GM23338 (cell line): ENCODE results near the gene RMI2. TPM values are rescaled to one million over a fixed set of nuclear protein-coding genes. Genes with fewer than 3 reads are reported as not detected.

Experiments
- ATAC-seq: fragments of 200-7000 bp; cut with Tn5 transposase; 3 replicates; pipeline ENCODE4 v1.9.1; 2020
- DNase-seq: peaks from one replicate; pipeline ENCODE4 v3.0.0-alpha.2; 2015; ENCODE audit warnings: low spot score
- H2AFZ ChIP-seq: fragments of 200-600 bp; sonication (generic); 2 replicates; pipeline ENCODE4 v1.8.0; 2016; ENCODE audit warnings: antibody characterized with exemption, mild to moderate bottlenecking, moderate library complexity
- H3F3A ChIP-seq: fragments of 200-600 bp; sonication (generic); replicated peaks from 2 replicates; pipeline ENCODE4 v1.8.0; 2017; ENCODE audit warnings: antibody characterized with exemption, mixed run types, low read depth
- H3K27ac ChIP-seq: fragments of 200-600 bp; sonication (generic); 2 replicates; pipeline ENCODE4 v1.6.1; 2016; ENCODE audit warnings: low read depth
- H3K27me3 ChIP-seq: fragments of 200-600 bp; sonication (generic); 2 replicates; pipeline ENCODE4 v1.8.0; 2016; ENCODE audit warnings: mild to moderate bottlenecking, mixed run types, moderate library complexity; ENCODE audit not compliant: insufficient read depth
- H3K36me3 ChIP-seq: fragments of 200-600 bp; sonication (generic); 2 replicates; pipeline ENCODE4 v1.8.0; 2016; ENCODE audit warnings: mild to moderate bottlenecking; ENCODE audit not compliant: insufficient read depth
- H3K4me1 ChIP-seq: fragments of 200-600 bp; sonication (generic); 2 replicates; pipeline ENCODE4 v1.8.0; 2016; ENCODE audit warnings: mild to moderate bottlenecking, moderate library complexity; ENCODE audit not compliant: insufficient read depth
- H3K4me2 ChIP-seq: fragments of 200-600 bp; sonication (generic); 2 replicates; pipeline ENCODE4 v1.7.1; 2017; ENCODE audit warnings: mixed run types
- H3K4me3 ChIP-seq: fragments of 200-600 bp; sonication (generic); 2 replicates; pipeline ENCODE4 v1.6.1; 2016; ENCODE audit warnings: mixed run types
- H3K79me2 ChIP-seq: fragments of 200-600 bp; sonication (generic); replicated peaks from 2 replicates; pipeline ENCODE4 v1.8.0; 2017; ENCODE audit warnings: mild to moderate bottlenecking; ENCODE audit not compliant: insufficient read depth
- H3K9me2 ChIP-seq: fragments of 200-600 bp; sonication (generic); 2 replicates; pipeline ENCODE4 v1.8.0; 2017; ENCODE audit not compliant: insufficient read depth
- H4K20me1 ChIP-seq: fragments of 200-600 bp; sonication (generic); replicated peaks from 2 replicates; pipeline ENCODE4 v1.8.0; 2017; ENCODE audit warnings: mild to moderate bottlenecking; ENCODE audit not compliant: insufficient read depth
- H3K27ac Mint-ChIP-seq: 2 replicates; pipeline ENCODE4 v1.8.0; 2020; ENCODE audit warnings: inconsistent platforms, mild to moderate bottlenecking, moderate library complexity, mixed read lengths
- H3K27me3 Mint-ChIP-seq: 3 replicates; pipeline ENCODE4 v1.8.0; 2022; ENCODE audit warnings: low read depth, mild to moderate bottlenecking, moderate library complexity, mixed read lengths, inconsistent platforms; ENCODE audit not compliant: insufficient read depth, poor library complexity
- H3K36me3 Mint-ChIP-seq: 3 replicates; pipeline ENCODE4 v1.8.0; 2021; ENCODE audit warnings: low read depth, mild to moderate bottlenecking, inconsistent platforms, moderate library complexity, mixed read lengths
- H3K4me1 Mint-ChIP-seq: 3 replicates; pipeline ENCODE4 v1.8.0; 2020; ENCODE audit warnings: mild to moderate bottlenecking, inconsistent platforms, mixed read lengths
- H3K4me3 Mint-ChIP-seq: 3 replicates; pipeline ENCODE4 v1.8.0; 2021; ENCODE audit warnings: moderate library complexity, mild to moderate bottlenecking, inconsistent platforms, mixed read lengths
- H3K9me3 Mint-ChIP-seq: 3 replicates; pipeline ENCODE4 v1.8.0; 2020; ENCODE audit warnings: moderate library complexity, mild to moderate bottlenecking, inconsistent platforms, mixed read lengths
- CREB1 ChIP-seq: fragments of 250-450 bp; sonication (Bioruptor Pico); IDR thresholded peaks from 2 replicates; pipeline ENCODE4 v1.5.0; 2020; ENCODE audit warnings: low read depth, mild to moderate bottlenecking, moderate library complexity
- CTCF ChIP-seq, 2 experiments: fragments of 200-600 bp in 1 of 2; sonication (generic) in 1 of 2; conservative IDR thresholded peaks; 2 replicates each; pipeline versions ENCODE4 v1.5.1 to v1.6.1; 2016 to 2017; ENCODE audit warnings: antibody characterized with exemption in 2 of 2, low read depth in 2 of 2, mild to moderate bottlenecking in 2 of 2, moderate library complexity in 1 of 2
- ETS1 ChIP-seq: IDR thresholded peaks from 2 replicates; pipeline ENCODE4 v1.6.1; 2016; ENCODE audit warnings: antibody characterized with exemption
- EZH2 ChIP-seq: fragments of 200-600 bp; sonication (generic); IDR thresholded peaks from one replicate; pipeline ENCODE4 v1.8.0; 2017; ENCODE audit warnings: antibody characterized with exemption, mild to moderate bottlenecking, low read depth; ENCODE audit not compliant: unreplicated experiment
- EZH2phosphoT487 ChIP-seq: fragments of 200-600 bp; sonication (generic); IDR thresholded peaks from one replicate; pipeline ENCODE4 v1.8.1; 2018; ENCODE audit warnings: antibody characterized with exemption; ENCODE audit not compliant: unreplicated experiment
- JUNB ChIP-seq: IDR thresholded peaks from one replicate; pipeline ENCODE4 v1.6.1; 2016; ENCODE audit warnings: antibody characterized with exemption; ENCODE audit not compliant: unreplicated experiment
- NANOG ChIP-seq: IDR thresholded peaks from 2 replicates; pipeline ENCODE4 v1.6.1; 2016; ENCODE audit warnings: antibody characterized with exemption, borderline replicate concordance
- POLR2AphosphoS5 ChIP-seq: IDR thresholded peaks from 2 replicates; pipeline ENCODE4 v1.6.1; 2016; ENCODE audit warnings: antibody characterized with exemption, low read depth
- REST ChIP-seq: IDR thresholded peaks from one replicate; pipeline ENCODE4 v1.6.1; 2018; ENCODE audit warnings: antibody characterized with exemption; ENCODE audit not compliant: unreplicated experiment
- STAT1 ChIP-seq: IDR thresholded peaks from one replicate; pipeline ENCODE4 v1.6.1; 2016; ENCODE audit warnings: antibody characterized with exemption; ENCODE audit not compliant: unreplicated experiment
- ZNF114 ChIP-seq: fragments of 250-450 bp; sonication (Bioruptor Pico); IDR thresholded peaks from 2 replicates; pipeline ENCODE4 v1.5.0; 2020; ENCODE audit warnings: mild to moderate bottlenecking, moderate library complexity
- ZNF331 ChIP-seq: fragments of 250-450 bp; sonication (Bioruptor Pico); IDR thresholded peaks from 2 replicates; pipeline ENCODE4 v1.5.0; 2020; ENCODE audit warnings: low read depth, mild to moderate bottlenecking, moderate library complexity
- ZNF462 ChIP-seq: fragments of 250-450 bp; sonication (Bioruptor Pico); IDR thresholded peaks from 2 replicates; pipeline ENCODE4 v1.5.0; 2020; ENCODE audit warnings: mild to moderate bottlenecking, moderate library complexity
- polyA plus RNA-seq: library from polyadenylated mRNA; unstranded; fragments of >200 nt; fragmentation: Nextera tagmentation; extraction: Ambion mirVana; gene quantifications from 2 replicates; pipeline ENCODE4 v1.2.1, GENCODE V29; 2016
- total RNA-seq: library from RNA; depleted of rRNA; stranded (reverse); fragments of >200 nt; shearing (Covaris generic); gene quantifications from 2 replicates; pipeline ENCODE4 v1.2.3, GENCODE V29; 2014

Gene RMI2
- total and polyA plus RNA-seq, 2 experiments from 2014 or later, result 98.2 to 108 TPM

GRCh38 chr16:11399261-11399831, 54.1 kb downstream of the RMI2 start:
- H3K27me3 Mint-ChIP-seq, result peaks cover 15% of the 10 kb centered on the region
- TF ChIP-seq ETS1 (no peak), NANOG (no peak), JUNB (no peak), REST (no peak), ZNF331 (CRISPR knock-in tag) (no peak), CTCF (conservative IDR thresholded peaks at IDR 0.05; ENCODE audit: low read depth in 2 of 2) (no peak), CREB1 (CRISPR knock-in tag) (no peak), POLR2AphosphoS5 (no peak), STAT1 (no peak), EZH2 (no peak), EZH2phosphoT487 (no peak), ZNF462 (no peak), ZNF114 (CRISPR knock-in tag) (no peak)
- no peak overlapping the region for H3K27ac Mint-ChIP-seq
- H3K36me3 Mint-ChIP-seq, result no peaks in the 10 kb centered on the region
- no peaks in the 10 kb centered on the region for H4K20me1 ChIP-seq
- no peaks in the 10 kb centered on the region for H3K4me1 ChIP-seq
- H3K79me2 ChIP-seq, result no peaks in the 10 kb centered on the region
- DNase-seq, result no peak
- no peak overlapping the region for H3K4me2 ChIP-seq
- H3K4me1 Mint-ChIP-seq, result peaks cover 6% of the 10 kb centered on the region
- H3K4me3 ChIP-seq, result no peak overlapping the region
- no peaks in the 10 kb centered on the region for H3K27me3 ChIP-seq
- no peak overlapping the region for H2AFZ ChIP-seq
- H3K27ac ChIP-seq, result no peak overlapping the region
- no peak for ATAC-seq
- H3K9me3 Mint-ChIP-seq, result no peaks in the 10 kb centered on the region
- no peaks in the 10 kb centered on the region for H3K36me3 ChIP-seq
- no peak overlapping the region for H3K4me3 Mint-ChIP-seq
- H3F3A ChIP-seq, result peaks cover 11% of the 10 kb centered on the region; the same call in 1 of the 2 replicates
- no peaks in the 10 kb centered on the region for H3K9me2 ChIP-seq
